Measurements from ENCODE around the gene PRIMPOL.

DNA sequence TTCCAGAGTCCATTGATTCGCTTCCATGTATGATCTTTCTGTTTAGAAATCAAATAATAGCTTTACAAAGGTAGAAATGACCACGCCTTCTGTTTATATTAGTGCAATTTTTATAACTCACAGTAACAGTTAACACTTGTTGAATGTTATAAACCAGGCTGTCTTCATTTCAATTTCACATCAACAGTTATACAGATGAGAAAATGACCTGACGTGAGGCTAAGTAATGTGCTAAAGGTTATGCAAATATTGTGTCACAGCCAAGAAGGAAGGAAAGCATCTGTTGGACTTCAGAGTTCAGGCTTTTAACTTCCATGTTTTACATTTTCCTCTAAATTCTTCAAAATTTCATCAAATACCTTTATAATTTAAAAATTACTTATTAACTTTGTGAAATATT lies 14.2 kb upstream of the PRIMPOL start:
- TF ChIP-seq, protein P1, sequence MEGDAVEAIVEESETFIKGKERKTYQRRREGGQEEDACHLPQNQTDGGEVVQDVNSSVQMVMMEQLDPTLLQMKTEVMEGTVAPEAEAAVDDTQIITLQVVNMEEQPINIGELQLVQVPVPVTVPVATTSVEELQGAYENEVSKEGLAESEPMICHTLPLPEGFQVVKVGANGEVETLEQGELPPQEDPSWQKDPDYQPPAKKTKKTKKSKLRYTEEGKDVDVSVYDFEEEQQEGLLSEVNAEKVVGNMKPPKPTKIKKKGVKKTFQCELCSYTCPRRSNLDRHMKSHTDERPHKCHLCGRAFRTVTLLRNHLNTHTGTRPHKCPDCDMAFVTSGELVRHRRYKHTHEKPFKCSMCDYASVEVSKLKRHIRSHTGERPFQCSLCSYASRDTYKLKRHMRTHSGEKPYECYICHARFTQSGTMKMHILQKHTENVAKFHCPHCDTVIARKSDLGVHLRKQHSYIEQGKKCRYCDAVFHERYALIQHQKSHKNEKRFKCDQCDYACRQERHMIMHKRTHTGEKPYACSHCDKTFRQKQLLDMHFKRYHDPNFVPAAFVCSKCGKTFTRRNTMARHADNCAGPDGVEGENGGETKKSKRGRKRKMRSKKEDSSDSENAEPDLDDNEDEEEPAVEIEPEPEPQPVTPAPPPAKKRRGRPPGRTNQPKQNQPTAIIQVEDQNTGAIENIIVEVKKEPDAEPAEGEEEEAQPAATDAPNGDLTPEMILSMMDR (conservative IDR thresholded peaks at IDR 0.05 in 1 of 2, IDR thresholded peaks at IDR 0.05 in 1 of 2; ENCODE audit: extremely low read depth in 1 of 2, insufficient read depth in 1 of 2, low read depth in 1 of 2, low read length in 2 of 2): no peak
- TF ChIP-seq EZH2 (IDR thresholded peaks at IDR 0.05; ENCODE audit: borderline replicate concordance, low read length): no peak

All from mammary epithelial cell (primary cell).